ENCODE data around the gene CCS. TPM values are rescaled to one million over a fixed set of nuclear protein-coding genes. Genes with fewer than 3 reads are reported as not detected.

CCS gene, protein sequence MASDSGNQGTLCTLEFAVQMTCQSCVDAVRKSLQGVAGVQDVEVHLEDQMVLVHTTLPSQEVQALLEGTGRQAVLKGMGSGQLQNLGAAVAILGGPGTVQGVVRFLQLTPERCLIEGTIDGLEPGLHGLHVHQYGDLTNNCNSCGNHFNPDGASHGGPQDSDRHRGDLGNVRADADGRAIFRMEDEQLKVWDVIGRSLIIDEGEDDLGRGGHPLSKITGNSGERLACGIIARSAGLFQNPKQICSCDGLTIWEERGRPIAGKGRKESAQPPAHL
- total RNA-seq (2022; extraction: Qiagen RNA extraction; ENCODE audit: low read depth) = 24.5 to 30.1 TPM (median 26.7 TPM) in 5 replicates

DNA sequence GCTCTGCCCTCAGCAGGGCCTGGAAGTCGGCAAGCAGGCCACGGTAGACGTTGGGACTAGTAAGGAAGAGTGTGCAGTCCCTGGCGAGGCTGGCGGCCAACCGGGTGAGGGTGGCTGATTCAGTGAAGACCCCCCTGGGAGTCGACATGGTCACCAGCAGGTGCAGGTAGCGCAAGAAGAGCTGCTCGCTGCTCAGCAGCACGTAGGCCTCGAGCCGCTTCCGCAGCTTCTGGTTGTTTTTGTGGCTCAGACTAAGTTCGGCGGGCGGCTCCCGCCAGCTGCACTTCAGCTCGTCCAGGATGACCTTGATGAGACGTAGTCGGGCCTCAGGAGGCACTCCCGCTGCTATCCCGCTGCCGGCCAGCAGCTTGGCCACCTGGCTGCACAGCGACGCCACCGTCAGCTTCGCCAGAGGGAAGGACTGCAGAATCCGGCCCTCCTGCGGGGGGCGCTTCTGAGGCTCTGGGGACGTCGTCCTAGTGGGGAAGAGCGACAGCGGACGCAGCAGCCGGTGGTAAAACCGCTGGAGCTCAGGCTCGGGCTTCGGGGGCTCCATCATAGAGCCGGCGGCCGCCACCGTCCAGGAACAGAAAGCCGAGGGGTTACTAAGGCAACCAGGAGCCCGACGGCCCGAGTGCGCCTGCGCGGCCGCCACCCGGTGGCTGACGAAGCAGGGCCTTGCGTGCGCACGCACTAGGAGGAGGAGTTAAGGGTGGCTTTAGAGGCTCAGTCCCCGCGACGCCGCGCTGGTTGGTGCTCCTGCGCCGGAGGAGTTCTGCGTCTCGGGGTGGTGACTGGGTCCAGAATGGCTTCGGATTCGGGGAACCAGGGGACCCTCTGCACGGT is at the start of gene CCS, which contains the start of gene CCDC87:
Gene CCS, plus strand, starts transcription at position 729 of the 846 bp plus-strand sequence. Its CDS starts 77 bp downstream, at position 806.
Gene CCDC87, minus strand, starts transcription at position 607 of the 846 bp plus-strand sequence. Its CDS starts 48 bp downstream, at position 559.

DNA sequence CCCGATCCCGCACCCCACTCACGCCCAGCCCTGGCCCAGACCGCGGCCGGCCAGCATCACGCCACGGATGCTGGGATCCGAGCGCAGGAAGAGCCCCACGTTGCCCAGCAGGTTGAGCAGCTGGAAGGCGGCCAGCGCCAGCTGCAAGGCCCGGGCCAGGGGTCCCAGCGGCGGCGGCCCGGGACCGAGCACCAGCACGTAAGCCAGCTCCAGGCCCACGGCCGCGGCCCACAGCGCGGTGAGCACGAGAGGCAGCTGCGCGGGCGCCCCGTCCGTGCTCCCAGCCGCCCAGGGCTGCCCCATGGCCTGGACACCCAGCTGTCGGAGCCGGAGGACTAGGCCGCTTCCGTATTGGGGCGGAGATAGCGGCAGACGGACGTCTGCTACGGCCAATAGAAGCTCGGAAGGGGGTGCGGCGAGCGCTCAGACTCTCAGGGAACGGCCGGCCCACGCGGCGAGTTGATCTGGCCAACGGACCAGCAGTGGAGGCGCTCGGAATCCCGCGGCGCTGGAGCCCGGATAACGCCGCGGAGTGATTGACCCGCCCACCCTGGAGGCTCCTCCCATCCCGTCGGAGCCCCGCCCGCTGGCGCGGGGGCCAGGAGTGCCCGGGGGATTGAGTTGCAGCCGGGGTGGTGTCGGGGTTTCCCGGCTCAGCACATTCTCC is 47.2 kb upstream of the CCS start, which contains the start of gene ZDHHC24:
Gene ZDHHC24, minus strand, starts transcription at position 348 of the 667 bp plus-strand sequence. Its CDS starts 45 bp downstream, at position 303.

GRCh38 chr11:66546368-66546965 is 46.5 kb upstream of the CCS start, which contains the start of gene ACTN3:
ACTN3 (plus strand) TSS chr11:66546903; CDS start chr11:66546938, 35 bp downstream.

GRCh38 chr11:66568124-66568916 is 24.7 kb upstream of the CCS start, which contains the start of gene CTSF:
CTSF (minus strand) TSS chr11:66568606; CDS start chr11:66568486, 120 bp downstream.

GRCh38 chr11:66616379-66617154 is 23.6 kb downstream of the CCS start, which contains the start of gene RBM14:
RBM14 (plus strand) TSS chr11:66616630; CDS start chr11:66616721, 91 bp downstream.

DNA sequence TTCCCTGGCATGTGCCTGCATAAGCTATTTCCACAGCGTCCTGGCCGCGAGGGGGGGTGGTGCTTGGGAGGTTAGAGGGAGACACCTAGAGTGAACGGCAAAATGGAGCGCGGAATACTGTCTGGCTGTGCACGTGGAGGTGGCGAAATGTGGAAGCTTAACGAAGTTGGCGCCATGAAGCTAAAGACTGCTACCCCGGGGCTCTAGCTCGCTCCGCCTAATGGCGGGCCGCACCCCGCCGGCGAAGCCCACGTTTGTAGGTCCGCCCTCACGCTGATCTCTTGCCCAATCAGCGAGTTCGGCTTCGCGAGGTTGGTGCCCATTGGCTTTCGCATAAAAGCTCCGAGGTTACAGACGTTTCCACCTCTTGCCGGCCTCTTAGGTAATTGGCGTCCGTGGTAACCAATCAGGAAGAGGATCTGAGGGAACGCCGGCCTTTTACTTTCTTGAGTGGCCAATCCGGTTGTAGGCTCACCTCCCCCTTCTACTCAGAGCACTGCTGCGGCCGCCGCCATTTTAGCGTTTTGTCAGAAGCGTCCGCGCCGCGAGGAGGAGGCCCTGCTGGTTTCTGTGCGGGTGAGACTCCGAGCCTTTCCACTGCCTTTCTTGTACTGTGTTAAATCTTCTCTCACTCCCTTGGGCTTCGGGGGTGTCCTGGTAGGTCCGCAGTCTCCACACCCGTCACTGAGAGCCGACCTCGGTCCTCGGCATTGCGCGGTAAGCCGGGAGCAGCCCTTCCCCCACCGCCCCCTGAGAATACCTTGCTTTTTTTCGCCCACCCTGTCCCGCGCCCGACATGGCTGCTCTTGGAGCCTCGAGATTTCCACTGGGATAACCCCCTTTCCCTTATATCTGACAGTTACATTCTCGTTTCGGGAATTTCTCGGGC is 45.4 kb downstream of the CCS start, which contains the start of gene RBM4:
Gene RBM4, plus strand, starts transcription at position 527 of the 889 bp plus-strand sequence. CDS start 1,009 bp downstream, outside the sequence.

Other genes starting within 250 kb of the CCS start
- gene BRMS1, start 248.1 kb upstream of the CCS start, total RNA-seq (2022; extraction: Qiagen RNA extraction; ENCODE audit: low read depth) = 76.2 to 102 TPM (median 88.6 TPM) in 5 replicates
- gene B4GAT1, start 245.6 kb upstream of the CCS start, total RNA-seq (2022; extraction: Qiagen RNA extraction; ENCODE audit: low read depth) = 12.6 to 17.8 TPM (median 17.0 TPM) in 5 replicates
- gene SLC29A2, start 221.4 kb upstream of the CCS start, total RNA-seq (2022; extraction: Qiagen RNA extraction; ENCODE audit: low read depth) = 3.5 to 5.7 TPM (median 5.3 TPM) in 5 replicates
- not detected in 5 replicates for gene NPAS4, start 172.2 kb upstream of the CCS start, total RNA-seq (2022; extraction: Qiagen RNA extraction; ENCODE audit: low read depth)
- gene MRPL11, start 154.3 kb upstream of the CCS start, total RNA-seq (2022; extraction: Qiagen RNA extraction; ENCODE audit: low read depth) = 98.8 to 122 TPM (median 111 TPM) in 5 replicates
- 3.7 to 5.8 TPM (median 4.8 TPM) in 5 replicates for gene PELI3, start 126.3 kb upstream of the CCS start, total RNA-seq (2022; extraction: Qiagen RNA extraction; ENCODE audit: low read depth)
- gene DPP3, start 112.8 kb upstream of the CCS start, total RNA-seq (2022; extraction: Qiagen RNA extraction; ENCODE audit: low read depth) = 51.9 to 59.3 TPM (median 57.4 TPM) in 5 replicates
- 9.8 to 11.9 TPM (median 10.7 TPM) in 5 replicates for gene BBS1, start 82.5 kb upstream of the CCS start, total RNA-seq (2022; extraction: Qiagen RNA extraction; ENCODE audit: low read depth)
- gene ZDHHC24, start 47.1 kb upstream of the CCS start, total RNA-seq (2022; extraction: Qiagen RNA extraction; ENCODE audit: low read depth) = 7.4 to 14.0 TPM (median 12.4 TPM) in 5 replicates
- 0.05 TPM in 1 of 5 replicates, not detected in the others for gene ACTN3, start 46.3 kb upstream of the CCS start, total RNA-seq (2022; extraction: Qiagen RNA extraction; ENCODE audit: low read depth)
- gene CTSF, start 24.6 kb upstream of the CCS start, total RNA-seq (2022; extraction: Qiagen RNA extraction; ENCODE audit: low read depth) = 31.3 to 37.8 TPM (median 33.7 TPM) in 5 replicates
- 0.21 to 0.68 TPM (median 0.53 TPM) in 5 replicates for gene CCDC87, start 122 bp upstream of the CCS start, total RNA-seq (2022; extraction: Qiagen RNA extraction; ENCODE audit: low read depth)
- 59.5 to 81.7 TPM (median 68.6 TPM) in 5 replicates for gene RBM14, start 23.4 kb downstream of the CCS start, total RNA-seq (2022; extraction: Qiagen RNA extraction; ENCODE audit: low read depth)
- gene RBM4, start 45.5 kb downstream of the CCS start, total RNA-seq (2022; extraction: Qiagen RNA extraction; ENCODE audit: low read depth) = 133 to 146 TPM (median 135 TPM) in 5 replicates
- 18.5 to 19.9 TPM (median 18.9 TPM) in 5 replicates for gene RBM4B, start 84.7 kb downstream of the CCS start, total RNA-seq (2022; extraction: Qiagen RNA extraction; ENCODE audit: low read depth)
- gene SPTBN2, start 136.0 kb downstream of the CCS start, total RNA-seq (2022; extraction: Qiagen RNA extraction; ENCODE audit: low read depth) = 8.0 to 11.7 TPM (median 9.5 TPM) in 5 replicates